Sigmoid colon (tissue), 7 donors: ENCODE data around the gene SMOC2. TPM values are rescaled to one million over a fixed set of nuclear protein-coding genes. Genes with fewer than 3 reads are reported as not detected.

Source experiments
- DNase-seq: peaks from one replicate; pipeline ENCODE4 v3.0.0-alpha.2; 2019
- H3K27ac ChIP-seq, 4 donors: fragments of 200-600 bp; sonication (generic); one replicate each; pipeline ENCODE4 v1.5.1; 2016 to 2019; ENCODE audit warnings: mild to moderate bottlenecking in 1 of 4
- H3K27me3 ChIP-seq, 3 donors: fragments of 200-600 bp; sonication (generic); one replicate each; pipeline ENCODE4 v1.5.1; 2019; ENCODE audit warnings: mild to moderate bottlenecking in 1 of 3
- H3K36me3 ChIP-seq, 4 donors: fragments of 200-600 bp; sonication (generic); one replicate each; pipeline ENCODE4 v1.5.1; 2016 to 2019
- H3K4me1 ChIP-seq, 4 donors: fragments of 200-600 bp; sonication (generic); one replicate each; pipeline ENCODE4 v1.5.1; 2017 to 2019
- H3K4me3 ChIP-seq, 4 donors: fragments of 200-600 bp; sonication (generic); one replicate each; pipeline ENCODE4 v1.5.1; 2017 to 2019; ENCODE audit warnings: mild to moderate bottlenecking in 2 of 4, moderate library complexity in 1 of 4
- H3K9me3 ChIP-seq, 4 donors: fragments of 200-600 bp in 3 of 4; sonication (generic) in 3 of 4; one replicate each; pipeline versions ENCODE4 v1.5.1 to v1.6.1; 2013 to 2019
- EP300 ChIP-seq, 4 donors: sonication (generic); formaldehyde crosslinking; IDR thresholded peaks; one replicate each; pipeline ENCODE4 v1.6.1; 2017; ENCODE audit warnings: antibody characterized with exemption in 4 of 4
- POLR2A ChIP-seq, 2 donors: fragments of 450-650 bp; IDR thresholded peaks; one replicate each; pipeline ENCODE4 v1.6.1; 2016; ENCODE audit warnings: antibody characterized with exemption in 2 of 2, mild to moderate bottlenecking in 2 of 2, moderate library complexity in 2 of 2
- POLR2AphosphoS5 ChIP-seq, 4 donors: sonication (generic); formaldehyde crosslinking; IDR thresholded peaks; one replicate each; pipeline ENCODE4 v1.6.1; 2017; ENCODE audit warnings: antibody characterized with exemption in 4 of 4
- WGBS, 2 donors: extraction: QIAGEN DNeasy Blood & Tissue Kit; methylation state at CpG; one replicate each; pipeline ENCODE4 v1.1.7; 2013; 5-methylcytosine and 5-hydroxymethylcytosine counted together
- intact Hi-C: fragments of 100-400 bp; cut with DNase I; formaldehyde crosslinking; loops from one replicate; pipeline ENCODE4 v1.15.1; 2023
- polyA plus RNA-seq, 3 donors: library from polyadenylated mRNA; stranded (reverse); fragments of 200-250 nt; gene quantifications; one replicate each; pipeline ENCODE4 v1.2.3, GENCODE V29; 2013
- total RNA-seq, 4 donors: library from RNA; depleted of rRNA; stranded (reverse); fragments of >200 nt; gene quantifications; one replicate each; pipeline ENCODE4 v1.1.0, GENCODE V29; 2016
- TF ChIP-seq, protein P1 (sequence below), 4 experiments: fragments of 450-650 bp in 3 of 4; fragments of 200-600 bp in 1 of 4; IDR thresholded peaks; one replicate each; pipeline ENCODE4 v1.5.1; 2016 to 2019; ENCODE audit warnings: antibody characterized with exemption in 4 of 4, mild to moderate bottlenecking in 3 of 4, moderate library complexity in 2 of 4
- donor health status: healthy with polysubstance abuse.
- donor health status: Bipolar disorder and iron deficiency.
- donor health status: healthy.

SMOC2 gene
- total and polyA plus RNA-seq, 7 donors = 4.2 to 130 (median 33.5) TPM

DNA sequence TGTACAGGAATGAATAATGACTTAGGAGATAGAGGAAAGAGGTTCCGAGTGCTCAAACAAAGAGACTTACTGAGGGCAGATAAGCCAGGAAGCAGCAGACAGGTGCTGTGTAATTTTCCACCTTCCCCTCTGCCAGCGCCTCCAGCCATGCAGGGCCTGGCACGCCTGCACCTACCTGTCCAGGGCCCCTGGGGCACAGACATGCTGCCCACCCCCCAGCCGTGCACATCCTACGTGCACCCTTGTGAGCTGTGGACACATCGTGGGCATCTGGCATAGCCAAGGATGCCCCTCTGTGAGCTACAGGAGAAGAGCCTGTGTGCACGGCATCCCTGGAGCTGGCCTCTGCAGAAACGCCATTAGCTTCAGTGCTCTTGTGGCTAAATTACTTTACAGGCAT, 7.1 kb upstream of the SMOC2 start:
- intact Hi-C loops = no loop called here

DNA sequence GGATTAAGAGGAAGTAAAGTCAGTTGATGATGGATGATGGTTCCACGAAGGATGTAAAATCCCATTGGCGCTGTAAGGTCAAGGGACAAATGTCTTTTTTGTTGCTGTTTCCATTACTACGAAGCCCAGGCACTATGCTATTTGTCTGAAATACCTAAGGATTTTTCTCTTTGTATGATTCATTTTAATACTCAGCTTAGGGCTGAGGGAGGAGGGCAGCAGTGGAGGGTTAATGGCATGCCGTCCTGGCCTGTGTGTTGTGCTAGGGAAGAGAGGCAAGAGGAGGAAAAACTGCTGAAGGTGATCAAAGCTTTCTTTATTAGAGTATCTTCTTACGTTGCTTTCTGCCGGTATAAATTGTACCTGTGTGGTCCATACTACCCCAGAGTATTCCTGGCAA, 6.5 kb upstream of the SMOC2 start:
- intact Hi-C loops = no loop called here
- no peaks in the 10 kb centered on the region for H3K4me1 ChIP-seq

More for the DNA sequence above, 7.1 kb upstream of the SMOC2 start:
- no peaks in the 10 kb centered on the region for H3K9me3 ChIP-seq
- DNase-seq = no peak
- no peak overlapping the region for H3K27ac ChIP-seq
- H3K27me3 ChIP-seq = no peaks in the 10 kb centered on the region
- no peak overlapping the region for H3K4me3 ChIP-seq
- WGBS, 2 donors = 87 to 92% methylated on average over 8 of the region's 8 CpGs
- H3K36me3 ChIP-seq = no peaks in the 10 kb centered on the region
- no peaks in the 10 kb centered on the region for H3K4me1 ChIP-seq
- no peak for TF ChIP-seq POLR2AphosphoS5 (IDR thresholded peaks at IDR 0.05)
- no peak for TF ChIP-seq POLR2A (IDR thresholded peaks at IDR 0.05)
- TF ChIP-seq, protein P1, sequence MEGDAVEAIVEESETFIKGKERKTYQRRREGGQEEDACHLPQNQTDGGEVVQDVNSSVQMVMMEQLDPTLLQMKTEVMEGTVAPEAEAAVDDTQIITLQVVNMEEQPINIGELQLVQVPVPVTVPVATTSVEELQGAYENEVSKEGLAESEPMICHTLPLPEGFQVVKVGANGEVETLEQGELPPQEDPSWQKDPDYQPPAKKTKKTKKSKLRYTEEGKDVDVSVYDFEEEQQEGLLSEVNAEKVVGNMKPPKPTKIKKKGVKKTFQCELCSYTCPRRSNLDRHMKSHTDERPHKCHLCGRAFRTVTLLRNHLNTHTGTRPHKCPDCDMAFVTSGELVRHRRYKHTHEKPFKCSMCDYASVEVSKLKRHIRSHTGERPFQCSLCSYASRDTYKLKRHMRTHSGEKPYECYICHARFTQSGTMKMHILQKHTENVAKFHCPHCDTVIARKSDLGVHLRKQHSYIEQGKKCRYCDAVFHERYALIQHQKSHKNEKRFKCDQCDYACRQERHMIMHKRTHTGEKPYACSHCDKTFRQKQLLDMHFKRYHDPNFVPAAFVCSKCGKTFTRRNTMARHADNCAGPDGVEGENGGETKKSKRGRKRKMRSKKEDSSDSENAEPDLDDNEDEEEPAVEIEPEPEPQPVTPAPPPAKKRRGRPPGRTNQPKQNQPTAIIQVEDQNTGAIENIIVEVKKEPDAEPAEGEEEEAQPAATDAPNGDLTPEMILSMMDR (IDR thresholded peaks at IDR 0.05) = no peak
- no peak for TF ChIP-seq EP300 (IDR thresholded peaks at IDR 0.05)

DNA sequence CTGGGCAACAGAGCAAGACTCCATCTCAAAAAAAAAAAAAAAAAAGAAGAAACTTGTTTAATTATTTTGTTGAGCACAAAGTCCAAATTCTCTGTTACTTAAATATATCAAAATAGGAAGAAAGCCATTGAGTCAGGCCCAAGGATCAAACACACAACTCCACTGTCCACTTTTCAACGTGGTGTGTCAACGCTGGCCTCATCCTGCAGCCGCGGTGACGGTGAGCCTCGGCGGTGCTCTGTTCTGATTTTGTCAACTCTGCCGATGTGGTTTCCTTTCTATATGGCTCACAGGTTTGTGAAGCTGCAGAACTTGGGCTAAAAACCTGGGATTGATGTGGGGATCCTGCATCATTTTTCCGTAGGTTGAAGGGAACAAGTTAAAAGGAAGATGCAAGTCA, 3.2 kb upstream of the SMOC2 start:
- DNase-seq = no peak
- no peak overlapping the region for H3K27ac ChIP-seq
- intact Hi-C loops = loop anchor here (2.0 kb wide), 1 partner anchor 103 kb away; no protein-coding TSS in a partner anchor
- H3K36me3 ChIP-seq = no peaks in the 10 kb centered on the region
- WGBS, 2 donors = 88 to 92% methylated on average over 9 of the region's 9 CpGs
- TF ChIP-seq POLR2AphosphoS5 (IDR thresholded peaks at IDR 0.05) = no peak
- TF ChIP-seq EP300 (IDR thresholded peaks at IDR 0.05) = no peak
- TF ChIP-seq, protein P1 (IDR thresholded peaks at IDR 0.05) = no peak
- no peak for TF ChIP-seq POLR2A (IDR thresholded peaks at IDR 0.05)
- no peak overlapping the region for H3K4me3 ChIP-seq
- peaks cover 0 to 16% (median 15%) of the 10 kb centered on the region in 3 donors for H3K27me3 ChIP-seq
- peaks cover 0 to 30% (median 24%) of the 10 kb centered on the region in 4 donors for H3K4me1 ChIP-seq
- no peaks in the 10 kb centered on the region for H3K9me3 ChIP-seq

More for the DNA sequence above, 6.5 kb upstream of the SMOC2 start:
- Histone ChIP-seq H3K27me3 (no peaks in the 10 kb centered on the region), H3K4me3 (no peak overlapping the region), H3K9me3 (no peaks in the 10 kb centered on the region), H3K27ac (no peak overlapping the region), H3K36me3 (no peaks in the 10 kb centered on the region)
- WGBS, 2 donors = 80 to 86% methylated on average over 6 of the region's 6 CpGs
- DNase-seq = no peak
- TF ChIP-seq EP300 (IDR thresholded peaks at IDR 0.05) = no peak
- TF ChIP-seq POLR2AphosphoS5 (IDR thresholded peaks at IDR 0.05) = no peak
- no peak for TF ChIP-seq POLR2A (IDR thresholded peaks at IDR 0.05)
- TF ChIP-seq, protein P1 (IDR thresholded peaks at IDR 0.05) = no peak

DNA sequence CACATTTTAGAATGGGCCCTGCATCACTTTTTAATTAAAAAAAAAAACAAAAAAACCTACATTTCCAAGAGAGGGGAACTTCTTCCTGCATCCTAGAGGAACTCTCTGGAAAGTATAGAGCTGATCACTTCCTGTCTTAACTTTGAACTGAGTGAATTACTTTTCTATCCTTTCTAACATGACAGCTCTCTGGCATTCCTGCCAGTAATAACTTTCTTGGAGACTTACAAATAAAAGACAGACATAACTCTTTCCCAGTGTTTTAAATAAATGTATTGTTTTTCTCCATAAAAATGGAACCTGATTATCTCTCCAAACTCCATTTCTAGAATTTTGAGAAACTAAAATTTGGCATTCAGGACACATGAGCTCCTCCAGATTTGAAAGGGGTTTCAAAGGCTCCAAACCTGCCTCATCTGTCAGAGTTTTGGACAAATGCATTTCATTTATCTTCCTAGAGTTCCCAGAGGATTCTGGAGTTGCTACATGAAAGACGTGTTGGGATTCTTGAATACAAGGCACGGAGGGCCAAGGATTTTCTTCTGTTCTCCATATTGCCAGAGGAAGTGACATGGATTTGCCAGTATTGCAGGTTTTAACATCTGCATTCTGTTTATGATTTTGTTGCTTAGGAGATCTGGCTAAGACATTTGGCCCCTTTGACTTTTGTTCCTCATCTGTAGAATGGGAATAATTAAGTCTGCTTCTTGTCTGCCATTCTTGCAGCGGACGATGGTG, 2.0 kb upstream of the SMOC2 start:
- no peak overlapping the region for H3K4me3 ChIP-seq
- no peak for DNase-seq
- no peaks in the 10 kb centered on the region for H3K36me3 ChIP-seq
- no peak for TF ChIP-seq POLR2A (IDR thresholded peaks at IDR 0.05)
- no peak for TF ChIP-seq POLR2AphosphoS5 (IDR thresholded peaks at IDR 0.05)
- no peaks in the 10 kb centered on the region for H3K9me3 ChIP-seq
- WGBS, 2 donors = 81 to 90% methylated on average over 4 of the region's 4 CpGs
- H3K4me1 ChIP-seq = peaks cover 0 to 33% (median 24%) of the 10 kb centered on the region in 4 donors
- intact Hi-C loops = loop anchor here (2.0 kb wide), 1 partner anchor 102 kb away; no protein-coding TSS in a partner anchor
- H3K27ac ChIP-seq = peak overlapping the region in 1 of 4 donors; percentile 1
- peaks cover 0 to 16% (median 15%) of the 10 kb centered on the region in 3 donors for H3K27me3 ChIP-seq

DNA sequence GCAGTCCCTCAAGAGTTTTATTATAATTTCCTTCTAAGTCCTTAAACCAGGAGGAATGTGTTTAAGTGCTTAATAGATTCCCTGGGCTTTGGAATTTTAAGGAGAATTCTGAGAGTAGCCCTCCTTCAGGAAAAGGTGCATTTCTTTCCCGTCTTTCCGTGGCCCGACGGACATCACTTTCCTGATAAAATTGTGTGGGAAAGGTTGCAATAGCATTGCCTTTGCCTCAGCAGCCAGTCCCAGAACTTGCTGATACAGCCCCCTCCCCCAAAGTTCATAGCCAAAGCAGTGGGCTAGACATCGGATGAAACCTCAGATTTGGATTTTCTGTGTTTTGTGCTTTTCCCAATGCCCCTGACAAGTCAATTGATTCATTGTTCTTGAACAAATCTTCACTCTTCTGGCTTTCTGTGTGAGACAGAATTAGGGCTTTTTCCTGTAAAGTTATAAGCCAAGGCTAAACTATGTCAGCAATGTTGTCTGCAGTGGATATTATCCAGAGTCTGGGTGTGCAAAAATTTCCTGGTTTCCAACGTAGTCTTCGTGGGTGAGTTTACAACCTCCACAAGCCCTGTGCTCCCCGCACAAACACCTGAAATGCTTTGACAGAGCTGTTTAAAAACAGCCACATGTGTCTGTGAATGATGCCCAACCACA, 1.1 kb upstream of the SMOC2 start:
- H3K36me3 ChIP-seq = no peaks in the 10 kb centered on the region
- intact Hi-C loops = loop anchor here (2.0 to 10.0 kb wide), 3 partner anchors 101 to 445 kb away; no protein-coding TSS in a partner anchor
- H3K27ac ChIP-seq = peak overlapping the region; percentile 43 to 68 (median 56)
- DNase-seq = no peak
- peaks cover 0 to 33% (median 24%) of the 10 kb centered on the region in 4 donors for H3K4me1 ChIP-seq
- WGBS, 2 donors = 29 to 54% methylated on average over 8 of the region's 8 CpGs
- H3K27me3 ChIP-seq = peaks cover 0 to 16% (median 15%) of the 10 kb centered on the region in 3 donors
- H3K9me3 ChIP-seq = no peaks in the 10 kb centered on the region
- peak overlapping the region in 2 of 4 donors; percentile 54 to 75 for H3K4me3 ChIP-seq
- TF ChIP-seq EP300 (IDR thresholded peaks at IDR 0.05) = no peak
- no peak for TF ChIP-seq POLR2AphosphoS5 (IDR thresholded peaks at IDR 0.05)
- TF ChIP-seq, protein P1 (IDR thresholded peaks at IDR 0.05) = no peak
- no peak for TF ChIP-seq POLR2A (IDR thresholded peaks at IDR 0.05)
